ENCODE results near the gene BEST2.

BEST2 gene

DNA sequence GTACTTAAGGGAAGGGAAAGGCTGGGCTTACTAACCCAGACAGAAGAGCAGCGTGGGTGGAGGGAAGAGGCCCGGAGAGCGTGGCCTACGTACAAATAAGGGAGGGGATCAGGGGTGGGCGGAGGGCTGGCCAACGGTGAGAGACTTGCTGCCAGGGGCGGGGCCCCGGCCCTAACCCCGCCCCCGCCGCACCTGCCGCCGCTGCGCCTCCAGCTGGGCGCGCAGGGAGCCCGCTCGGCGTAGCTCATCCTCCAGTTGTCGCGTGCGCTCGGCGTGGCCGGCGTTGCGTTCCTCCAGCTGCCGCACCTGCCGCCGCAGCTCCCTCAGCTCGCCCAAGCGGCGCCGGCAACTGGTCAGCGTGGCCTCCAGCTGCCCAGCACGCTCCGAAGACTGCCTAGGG lies 18.1 kb downstream of the BEST2 start:
- H3K27ac ChIP-seq (ENCODE audit: low read length) = no peak overlapping the region
- H3K9ac ChIP-seq (ENCODE audit: low read length in 2 of 2) = no peak overlapping the region
- H3K4me3 ChIP-seq (ENCODE audit: low read length in 2 of 2) = no peak overlapping the region
- peaks cover 3% of the 10 kb centered on the region for H3K4me1 ChIP-seq (ENCODE audit: control insufficient read depth, insufficient read depth, low read length)
- no peaks in the 10 kb centered on the region for H3K9me3 ChIP-seq (ENCODE audit: control insufficient read depth in 2 of 2, low read length in 2 of 2)
- no peaks in the 10 kb centered on the region for H3K27me3 ChIP-seq (ENCODE audit: control insufficient read depth in 1 of 2, insufficient read depth in 2 of 2, low read length in 2 of 2)
- H3K36me3 ChIP-seq (ENCODE audit: control insufficient read depth in 2 of 2, insufficient read depth in 2 of 2, low read length in 2 of 2) = peaks cover 0 to 2% of the 10 kb centered on the region in 2 donors

DNA sequence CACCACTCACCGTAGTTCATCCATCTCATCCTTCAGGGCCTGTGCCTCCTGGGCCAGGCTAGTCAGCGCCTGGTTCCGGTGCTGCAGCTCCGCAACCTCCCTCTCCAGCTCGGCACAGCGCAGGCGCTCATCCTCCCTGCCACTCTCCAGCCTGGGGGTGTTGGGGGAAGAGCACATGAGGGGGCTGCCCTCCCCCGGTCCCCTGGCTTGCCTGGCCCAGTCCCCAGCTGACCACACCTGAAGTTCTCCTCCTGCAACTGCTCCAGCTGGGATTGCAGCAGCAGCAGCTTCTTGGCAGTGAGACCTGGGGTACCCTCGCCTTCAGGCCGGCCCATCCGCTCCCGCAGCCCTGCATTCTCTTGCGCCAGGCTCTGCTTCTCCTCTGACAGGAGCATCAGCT lies 19.3 kb downstream of the BEST2 start:
- no peak overlapping the region for H3K4me3 ChIP-seq (ENCODE audit: low read length in 2 of 2)
- H3K4me1 ChIP-seq (ENCODE audit: control insufficient read depth, insufficient read depth, low read length) = peaks cover 9% of the 10 kb centered on the region
- H3K27me3 ChIP-seq (ENCODE audit: control insufficient read depth in 1 of 2, insufficient read depth in 2 of 2, low read length in 2 of 2) = no peaks in the 10 kb centered on the region
- peaks cover 0 to 2% of the 10 kb centered on the region in 2 donors for H3K36me3 ChIP-seq (ENCODE audit: control insufficient read depth in 2 of 2, insufficient read depth in 2 of 2, low read length in 2 of 2)
- H3K9ac ChIP-seq (ENCODE audit: low read length in 2 of 2) = no peak overlapping the region
- no peak overlapping the region for H3K27ac ChIP-seq (ENCODE audit: low read length)
- no peaks in the 10 kb centered on the region for H3K9me3 ChIP-seq (ENCODE audit: control insufficient read depth in 2 of 2, low read length in 2 of 2)

DNA sequence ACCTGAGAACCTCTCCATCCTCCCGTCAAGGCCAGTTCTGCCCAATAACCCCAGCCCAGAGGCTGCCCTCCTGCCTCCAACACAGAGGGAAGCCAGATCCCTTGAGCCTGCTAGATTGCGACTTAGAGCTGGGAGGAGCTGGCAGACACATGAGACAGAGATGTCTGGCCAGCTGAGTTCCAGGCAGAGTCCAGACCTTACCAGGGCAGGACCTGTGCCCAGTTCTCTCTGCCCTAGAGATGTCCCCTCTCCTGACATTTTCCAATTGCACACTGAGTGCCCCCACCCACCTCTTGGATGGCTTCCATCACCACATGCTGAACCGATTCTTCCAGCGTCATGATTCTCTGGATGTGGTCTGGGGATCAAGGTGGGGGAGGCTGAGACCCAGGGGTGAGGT lies 20.7 kb downstream of the BEST2 start:
- H3K4me1 ChIP-seq (ENCODE audit: control insufficient read depth, insufficient read depth, low read length) = peaks cover 12% of the 10 kb centered on the region
- no peak overlapping the region for H3K27ac ChIP-seq (ENCODE audit: low read length)
- H3K36me3 ChIP-seq (ENCODE audit: control insufficient read depth in 2 of 2, insufficient read depth in 2 of 2, low read length in 2 of 2) = peaks cover 0 to 2% of the 10 kb centered on the region in 2 donors
- no peaks in the 10 kb centered on the region for H3K27me3 ChIP-seq (ENCODE audit: control insufficient read depth in 1 of 2, insufficient read depth in 2 of 2, low read length in 2 of 2)
- H3K9me3 ChIP-seq (ENCODE audit: control insufficient read depth in 2 of 2, low read length in 2 of 2) = no peaks in the 10 kb centered on the region
- no peak overlapping the region for H3K4me3 ChIP-seq (ENCODE audit: low read length in 2 of 2)
- no peak overlapping the region for H3K9ac ChIP-seq (ENCODE audit: low read length in 2 of 2)

DNA sequence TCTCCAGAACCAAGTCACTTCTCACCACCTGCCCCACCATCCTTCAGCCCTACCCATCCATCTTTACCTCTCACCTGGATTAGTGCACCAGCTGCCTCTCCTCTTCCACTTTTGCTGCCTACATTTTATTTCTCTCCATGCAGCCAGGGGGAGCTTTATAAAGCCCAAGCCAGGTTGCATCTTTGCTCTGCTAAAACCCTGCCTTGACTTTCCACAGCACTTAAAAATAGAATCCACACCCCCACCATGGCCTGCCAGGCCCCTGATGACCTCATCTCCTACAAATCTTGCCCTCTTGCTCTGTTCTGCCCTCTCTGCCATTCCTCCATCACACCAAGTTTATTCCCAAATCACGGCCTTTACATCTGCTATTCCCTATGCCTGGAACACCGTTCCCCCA lies 22.0 kb downstream of the BEST2 start:
- H3K27ac ChIP-seq (ENCODE audit: low read length) = no peak overlapping the region
- H3K9ac ChIP-seq (ENCODE audit: low read length in 2 of 2) = no peak overlapping the region
- no peaks in the 10 kb centered on the region for H3K9me3 ChIP-seq (ENCODE audit: control insufficient read depth in 2 of 2, low read length in 2 of 2)
- H3K4me3 ChIP-seq (ENCODE audit: low read length in 2 of 2) = no peak overlapping the region
- peaks cover 25% of the 10 kb centered on the region for H3K4me1 ChIP-seq (ENCODE audit: control insufficient read depth, insufficient read depth, low read length)
- H3K36me3 ChIP-seq (ENCODE audit: control insufficient read depth in 2 of 2, insufficient read depth in 2 of 2, low read length in 2 of 2) = peaks cover 0 to 2% of the 10 kb centered on the region in 2 donors
- no peaks in the 10 kb centered on the region for H3K27me3 ChIP-seq (ENCODE audit: control insufficient read depth in 1 of 2, insufficient read depth in 2 of 2, low read length in 2 of 2)

DNA sequence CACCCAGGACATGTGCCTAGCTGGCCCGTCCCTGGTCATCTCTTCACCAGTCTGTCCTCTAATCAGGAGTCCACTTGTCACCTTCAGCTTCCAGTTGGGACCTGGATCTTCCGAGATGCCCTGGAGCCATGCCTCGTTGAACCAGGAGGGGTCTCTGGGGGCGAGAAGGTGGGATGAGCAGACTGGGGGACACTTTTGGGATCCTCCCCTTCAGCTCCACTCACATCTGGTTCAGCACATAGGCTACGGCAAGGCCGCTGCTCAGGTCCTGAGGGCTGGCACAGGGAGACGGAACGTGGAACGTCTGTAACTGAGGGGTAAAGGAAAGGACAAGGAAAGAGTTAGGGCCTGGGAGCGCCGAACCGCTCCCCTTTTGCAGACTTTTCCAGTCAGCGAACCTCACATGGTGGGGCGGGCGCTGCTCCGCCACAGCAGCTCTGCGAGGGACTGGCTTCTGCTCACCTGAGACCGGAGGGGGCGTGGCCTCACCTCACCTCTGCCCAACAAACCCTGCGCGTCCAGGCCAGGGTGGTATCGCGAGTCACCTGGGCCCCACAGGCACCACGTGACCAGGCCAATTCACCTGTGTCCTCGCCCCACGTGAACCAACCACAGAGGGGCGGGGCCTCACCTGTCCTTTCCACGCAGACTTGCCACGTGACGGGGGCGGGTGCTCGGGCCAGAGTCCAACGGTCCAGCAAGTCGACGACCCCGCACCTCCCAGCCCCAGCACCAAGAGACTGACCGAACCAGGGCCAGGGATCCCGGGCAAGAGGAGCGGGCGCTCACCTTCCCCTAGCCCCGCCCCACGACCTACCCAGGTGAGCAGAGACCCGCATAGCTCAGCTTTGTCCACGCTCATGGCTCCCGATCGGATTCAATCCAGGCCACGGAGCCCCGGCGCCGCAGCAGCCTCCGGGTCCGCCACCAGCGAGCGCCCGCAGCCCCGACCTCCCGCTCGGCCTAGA lies 23.3 kb downstream of the BEST2 start, which contains the start of gene HOOK2:
Gene HOOK2, minus strand, starts transcription at position 965 of the 968 bp plus-strand sequence. Its CDS starts 103 bp downstream, at position 862.
- Histone ChIP-seq H3K9me3 (ENCODE audit: control insufficient read depth in 2 of 2, low read length in 2 of 2) (no peaks in the 10 kb centered on the region), H3K27me3 (ENCODE audit: control insufficient read depth in 1 of 2, insufficient read depth in 2 of 2, low read length in 2 of 2) (no peaks in the 10 kb centered on the region), H3K4me1 (ENCODE audit: control insufficient read depth, insufficient read depth, low read length) (peaks cover 36% of the 10 kb centered on the region), H3K36me3 (ENCODE audit: control insufficient read depth in 2 of 2, insufficient read depth in 2 of 2, low read length in 2 of 2) (peaks cover 0 to 2% of the 10 kb centered on the region in 2 donors), H3K4me3 (ENCODE audit: low read length in 2 of 2) (peak within 1 kb of the TSS; percentile 73 to 84), H3K9ac (ENCODE audit: low read length in 2 of 2) (peak within 1 kb of the TSS; percentile 64 to 65), H3K27ac (ENCODE audit: low read length) (no peak within 1 kb of the TSS)

DNA sequence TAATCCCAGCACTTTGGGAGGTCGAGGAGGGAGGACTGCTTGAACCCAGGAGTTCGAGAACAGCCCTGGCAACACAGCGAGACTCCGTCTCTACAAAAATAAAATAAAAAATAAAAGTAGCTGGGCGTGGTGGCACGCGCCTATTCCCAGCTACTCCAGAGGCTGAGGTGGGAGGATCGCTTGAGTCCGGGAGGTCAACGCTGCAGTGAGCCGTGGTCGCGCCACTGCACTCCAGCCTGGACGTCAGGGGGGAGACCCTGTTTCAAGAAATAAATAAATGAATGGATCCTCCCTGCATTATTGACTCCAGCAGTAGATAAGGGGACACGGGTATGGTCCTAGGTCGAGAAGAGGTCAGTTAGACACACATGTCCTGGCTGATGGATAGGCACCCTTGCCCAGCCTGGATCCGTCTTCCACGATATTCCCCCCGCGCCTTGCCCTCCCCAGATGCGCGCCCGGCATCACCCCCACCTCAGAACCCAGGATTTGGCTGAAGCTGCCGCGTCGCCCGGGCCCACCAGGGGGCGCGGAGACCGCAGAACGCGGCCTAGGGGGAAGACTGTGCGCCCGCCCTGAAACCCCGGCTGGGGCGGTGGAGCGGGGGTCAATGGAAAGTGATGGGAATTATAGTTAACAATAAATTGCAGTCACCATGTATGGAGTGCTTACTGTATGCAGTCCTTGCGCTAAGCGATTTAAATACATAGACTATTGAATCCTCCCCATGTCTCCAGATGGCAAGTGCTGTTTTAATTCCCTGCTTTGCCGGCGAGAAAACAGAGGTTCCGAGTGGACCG lies 25.8 kb downstream of the BEST2 start:
- peak overlapping the region; percentile 95 for H3K27ac ChIP-seq (ENCODE audit: low read length)
- peaks cover 43% of the 10 kb centered on the region for H3K4me1 ChIP-seq (ENCODE audit: control insufficient read depth, insufficient read depth, low read length)

DNA sequence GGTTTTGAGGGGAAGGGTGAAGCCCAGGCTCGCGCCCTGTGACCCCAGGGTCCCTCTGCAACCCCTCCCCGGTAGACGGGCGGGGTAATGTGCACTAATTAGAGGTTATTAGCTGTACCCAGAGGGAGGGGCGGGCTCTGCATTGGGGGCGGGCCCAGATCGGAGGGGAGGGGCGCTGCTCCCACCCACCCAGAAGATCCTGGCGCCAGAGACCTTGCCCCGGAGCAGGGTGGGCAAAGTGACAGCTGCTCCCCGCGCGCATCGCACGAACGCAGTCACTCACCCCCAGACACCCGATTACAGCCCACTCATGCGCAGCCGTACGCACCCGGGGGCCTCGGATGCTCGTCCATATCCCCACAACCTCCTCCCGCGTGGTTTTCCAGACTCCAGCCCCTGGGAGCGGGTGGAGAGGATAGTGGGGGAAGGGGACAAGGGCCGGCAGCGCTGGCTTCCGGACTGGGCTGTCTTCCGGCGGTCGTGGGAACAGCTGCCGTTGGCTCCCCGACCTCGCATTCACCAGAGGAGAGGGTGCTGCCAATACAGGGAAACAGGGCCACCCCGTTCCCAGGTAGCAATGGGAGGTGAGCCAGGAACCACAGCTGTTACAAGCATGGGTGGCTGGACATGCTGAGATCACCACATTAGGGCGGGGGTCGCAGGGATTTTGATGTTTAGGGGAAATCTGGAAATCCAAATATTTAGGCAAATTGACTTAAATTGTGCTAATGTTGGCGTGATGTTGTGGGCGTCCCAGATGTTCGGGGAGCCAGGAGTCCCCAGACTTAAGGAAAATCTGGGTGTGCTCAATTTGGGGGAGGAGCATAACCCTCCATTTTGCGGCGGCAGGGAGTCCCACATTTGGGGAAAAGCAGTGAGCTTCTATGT lies 26.7 kb downstream of the BEST2 start:
- Histone ChIP-seq H3K36me3 (ENCODE audit: control insufficient read depth in 2 of 2, insufficient read depth in 2 of 2, low read length in 2 of 2) (no peaks in the 10 kb centered on the region), H3K27me3 (ENCODE audit: control insufficient read depth in 1 of 2, insufficient read depth in 2 of 2, low read length in 2 of 2) (no peaks in the 10 kb centered on the region), H3K9ac (ENCODE audit: low read length in 2 of 2) (peak overlapping the region; percentile 76 to 93), H3K9me3 (ENCODE audit: control insufficient read depth in 2 of 2, low read length in 2 of 2) (no peaks in the 10 kb centered on the region), H3K27ac (ENCODE audit: low read length) (peak overlapping the region; percentile 95), H3K4me3 (ENCODE audit: low read length in 2 of 2) (peak overlapping the region; percentile 79 to 94), H3K4me1 (ENCODE audit: control insufficient read depth, insufficient read depth, low read length) (peaks cover 50% of the 10 kb centered on the region)

More for the DNA sequence above, 25.8 kb downstream of the BEST2 start:
- Histone ChIP-seq H3K9ac (ENCODE audit: low read length in 2 of 2) (peak overlapping the region; percentile 76 to 93), H3K27me3 (ENCODE audit: control insufficient read depth in 1 of 2, insufficient read depth in 2 of 2, low read length in 2 of 2) (no peaks in the 10 kb centered on the region), H3K9me3 (ENCODE audit: control insufficient read depth in 2 of 2, low read length in 2 of 2) (no peaks in the 10 kb centered on the region), H3K4me3 (ENCODE audit: low read length in 2 of 2) (peak overlapping the region; percentile 79 to 94), H3K36me3 (ENCODE audit: control insufficient read depth in 2 of 2, insufficient read depth in 2 of 2, low read length in 2 of 2) (no peaks in the 10 kb centered on the region)

DNA sequence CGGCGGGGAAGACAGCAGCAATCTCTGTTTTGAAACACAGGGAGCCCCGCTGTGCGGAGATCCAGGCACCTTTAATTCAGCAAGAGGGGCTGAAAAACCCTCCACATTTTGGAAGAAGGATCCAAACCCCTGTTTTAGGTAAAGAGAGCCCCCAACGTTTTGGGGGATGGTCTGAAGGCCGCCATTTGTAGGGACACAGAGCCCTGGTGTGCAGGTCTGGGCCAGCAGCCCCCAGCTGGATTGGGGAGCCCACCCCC lies 27.2 kb downstream of the BEST2 start:
- Histone ChIP-seq H3K27me3 (ENCODE audit: control insufficient read depth in 1 of 2, insufficient read depth in 2 of 2, low read length in 2 of 2) (no peaks in the 10 kb centered on the region), H3K36me3 (ENCODE audit: control insufficient read depth in 2 of 2, insufficient read depth in 2 of 2, low read length in 2 of 2) (no peaks in the 10 kb centered on the region), H3K9me3 (ENCODE audit: control insufficient read depth in 2 of 2, low read length in 2 of 2) (no peaks in the 10 kb centered on the region), H3K27ac (ENCODE audit: low read length) (peak overlapping the region; percentile 95), H3K4me3 (ENCODE audit: low read length in 2 of 2) (peak overlapping the region; percentile 79 to 94), H3K9ac (ENCODE audit: low read length in 2 of 2) (peak overlapping the region; percentile 76 to 93), H3K4me1 (ENCODE audit: control insufficient read depth, insufficient read depth, low read length) (peaks cover 56% of the 10 kb centered on the region)

DNA sequence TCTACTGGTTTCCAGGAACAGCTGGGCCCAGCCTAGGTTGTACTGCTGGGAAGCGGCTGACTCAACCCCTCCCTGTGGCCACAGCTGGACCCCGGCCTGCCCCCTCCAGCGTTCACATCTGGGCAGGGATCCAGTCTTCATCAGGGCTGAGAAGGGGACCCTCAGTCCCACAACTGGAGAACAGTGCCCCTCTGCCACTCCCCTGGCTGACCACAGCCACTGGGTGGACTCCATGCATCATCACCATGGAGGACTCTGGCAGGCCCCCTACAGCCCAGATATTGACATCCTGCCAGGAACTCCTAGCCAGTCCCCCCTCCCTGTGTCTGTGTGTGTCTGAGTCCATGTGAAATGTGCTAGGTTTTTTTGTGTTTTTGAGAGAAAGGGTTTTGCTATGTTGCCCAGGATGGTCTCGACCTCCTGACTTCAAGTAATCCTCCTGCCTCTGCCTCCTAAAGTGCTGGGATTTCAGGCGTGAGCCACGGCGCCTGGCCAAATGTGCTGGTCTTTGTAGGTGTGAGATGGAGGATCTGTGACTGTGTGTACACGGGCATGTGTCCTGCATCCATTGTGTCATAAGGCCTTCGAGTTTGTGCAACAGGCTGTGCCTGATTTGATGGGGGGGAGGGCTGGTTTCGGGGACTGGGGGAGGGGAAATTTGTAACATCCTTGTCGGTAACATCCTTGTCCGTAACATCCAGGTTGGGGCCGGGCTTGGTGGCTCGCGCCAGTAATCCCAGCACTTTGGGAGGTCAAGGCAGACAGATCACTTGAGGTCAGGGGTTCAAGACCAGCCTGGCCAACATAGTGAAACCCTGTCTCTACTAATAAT lies 27.8 kb downstream of the BEST2 start:
- peak overlapping the region; percentile 95 for H3K27ac ChIP-seq (ENCODE audit: low read length)
- H3K4me3 ChIP-seq (ENCODE audit: low read length in 2 of 2) = peak overlapping the region in 1 of 2 donors; percentile 79
- H3K9ac ChIP-seq (ENCODE audit: low read length in 2 of 2) = peak overlapping the region; percentile 76 to 93
- no peaks in the 10 kb centered on the region for H3K36me3 ChIP-seq (ENCODE audit: control insufficient read depth in 2 of 2, insufficient read depth in 2 of 2, low read length in 2 of 2)
- H3K9me3 ChIP-seq (ENCODE audit: control insufficient read depth in 2 of 2, low read length in 2 of 2) = no peaks in the 10 kb centered on the region
- peaks cover 59% of the 10 kb centered on the region for H3K4me1 ChIP-seq (ENCODE audit: control insufficient read depth, insufficient read depth, low read length)
- no peaks in the 10 kb centered on the region for H3K27me3 ChIP-seq (ENCODE audit: control insufficient read depth in 1 of 2, insufficient read depth in 2 of 2, low read length in 2 of 2)

DNA sequence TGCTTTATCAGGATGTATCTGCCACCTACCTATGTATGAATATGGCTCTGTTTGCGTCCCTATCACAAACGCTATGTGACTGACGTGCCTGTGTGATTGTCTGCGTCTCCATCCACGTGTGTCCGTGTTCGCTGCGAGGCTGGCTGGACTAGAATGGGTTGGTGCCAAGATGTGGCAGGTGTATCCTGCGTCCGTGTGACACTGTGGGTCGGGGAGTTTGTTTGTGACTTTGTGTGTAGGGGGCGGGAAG lies 30.5 kb downstream of the BEST2 start:
- peak overlapping the region; percentile 33 to 78 for H3K4me3 ChIP-seq (ENCODE audit: low read length in 2 of 2)
- peaks cover 66% of the 10 kb centered on the region for H3K4me1 ChIP-seq (ENCODE audit: control insufficient read depth, insufficient read depth, low read length)
- H3K36me3 ChIP-seq (ENCODE audit: control insufficient read depth in 2 of 2, insufficient read depth in 2 of 2, low read length in 2 of 2) = no peaks in the 10 kb centered on the region
- peak overlapping the region; percentile 74 to 94 for H3K9ac ChIP-seq (ENCODE audit: low read length in 2 of 2)
- no peaks in the 10 kb centered on the region for H3K9me3 ChIP-seq (ENCODE audit: control insufficient read depth in 2 of 2, low read length in 2 of 2)
- no peaks in the 10 kb centered on the region for H3K27me3 ChIP-seq (ENCODE audit: control insufficient read depth in 1 of 2, insufficient read depth in 2 of 2, low read length in 2 of 2)
- H3K27ac ChIP-seq (ENCODE audit: low read length) = peak overlapping the region; percentile 100
